Fibroblast of lung (primary cell): ENCODE results near the gene HDLBP.

Experiments used
- EZH2 ChIP-seq: IDR thresholded peaks from 2 replicates; pipeline ENCODE4 v1.5.1; 2012; ENCODE audit warnings: low read length, control low read depth, mild to moderate bottlenecking; ENCODE audit errors: missing control alignments
- TF ChIP-seq, protein P1 (sequence below), 2 donors: IDR thresholded peaks in 1 of 2; conservative IDR thresholded peaks in 1 of 2; 1 replicate in 1 of 2; 2 replicates in 1 of 2; pipeline ENCODE4 v1.5.1; 2011 to 2012; ENCODE audit warnings: low read length in 2 of 2, control low read depth in 1 of 2, inconsistent platforms in 1 of 2, low read depth in 1 of 2, mild to moderate bottlenecking in 1 of 2

DNA sequence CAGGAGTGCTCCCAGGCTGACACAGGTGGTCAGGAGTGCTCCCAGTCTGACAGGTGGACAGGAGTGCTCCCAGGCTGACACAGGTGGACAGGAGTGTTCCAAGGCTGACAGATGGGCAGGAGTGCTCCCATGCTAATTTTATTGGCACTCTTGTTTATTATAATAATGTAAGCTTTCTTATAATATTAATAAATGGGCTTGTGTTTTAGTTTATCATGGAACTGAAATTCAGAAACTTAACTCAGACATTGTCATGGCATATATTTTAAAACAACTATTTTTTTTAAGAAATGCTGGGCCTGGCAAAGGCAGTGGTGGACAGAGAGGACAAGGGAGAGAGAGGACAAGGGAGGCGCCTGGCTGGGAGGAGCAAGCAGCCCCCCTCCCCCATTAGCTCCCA, 108.3 kb downstream of the HDLBP start:
- TF ChIP-seq, protein P1, sequence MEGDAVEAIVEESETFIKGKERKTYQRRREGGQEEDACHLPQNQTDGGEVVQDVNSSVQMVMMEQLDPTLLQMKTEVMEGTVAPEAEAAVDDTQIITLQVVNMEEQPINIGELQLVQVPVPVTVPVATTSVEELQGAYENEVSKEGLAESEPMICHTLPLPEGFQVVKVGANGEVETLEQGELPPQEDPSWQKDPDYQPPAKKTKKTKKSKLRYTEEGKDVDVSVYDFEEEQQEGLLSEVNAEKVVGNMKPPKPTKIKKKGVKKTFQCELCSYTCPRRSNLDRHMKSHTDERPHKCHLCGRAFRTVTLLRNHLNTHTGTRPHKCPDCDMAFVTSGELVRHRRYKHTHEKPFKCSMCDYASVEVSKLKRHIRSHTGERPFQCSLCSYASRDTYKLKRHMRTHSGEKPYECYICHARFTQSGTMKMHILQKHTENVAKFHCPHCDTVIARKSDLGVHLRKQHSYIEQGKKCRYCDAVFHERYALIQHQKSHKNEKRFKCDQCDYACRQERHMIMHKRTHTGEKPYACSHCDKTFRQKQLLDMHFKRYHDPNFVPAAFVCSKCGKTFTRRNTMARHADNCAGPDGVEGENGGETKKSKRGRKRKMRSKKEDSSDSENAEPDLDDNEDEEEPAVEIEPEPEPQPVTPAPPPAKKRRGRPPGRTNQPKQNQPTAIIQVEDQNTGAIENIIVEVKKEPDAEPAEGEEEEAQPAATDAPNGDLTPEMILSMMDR (conservative IDR thresholded peaks at IDR 0.05 in 1 of 2, IDR thresholded peaks at IDR 0.05 in 1 of 2; ENCODE audit: low read depth in 1 of 2, low read length in 2 of 2): no peak
- TF ChIP-seq EZH2: no peak
